ENCODE results near the gene GABRG1. TPM values are rescaled to one million over a fixed set of nuclear protein-coding genes. Genes with fewer than 3 reads are reported as not detected.

Gene GABRG1
- 0.58 and 1.6 TPM in 2 replicates for total RNA-seq (2014; rRNA removed; shearing (Covaris generic))
- polyA plus RNA-seq (2016; fragmentation: Nextera tagmentation; extraction: Ambion mirVana): 0.26 and 0.34 TPM in 2 replicates
- long read RNA-seq: 0 reads

DNA sequence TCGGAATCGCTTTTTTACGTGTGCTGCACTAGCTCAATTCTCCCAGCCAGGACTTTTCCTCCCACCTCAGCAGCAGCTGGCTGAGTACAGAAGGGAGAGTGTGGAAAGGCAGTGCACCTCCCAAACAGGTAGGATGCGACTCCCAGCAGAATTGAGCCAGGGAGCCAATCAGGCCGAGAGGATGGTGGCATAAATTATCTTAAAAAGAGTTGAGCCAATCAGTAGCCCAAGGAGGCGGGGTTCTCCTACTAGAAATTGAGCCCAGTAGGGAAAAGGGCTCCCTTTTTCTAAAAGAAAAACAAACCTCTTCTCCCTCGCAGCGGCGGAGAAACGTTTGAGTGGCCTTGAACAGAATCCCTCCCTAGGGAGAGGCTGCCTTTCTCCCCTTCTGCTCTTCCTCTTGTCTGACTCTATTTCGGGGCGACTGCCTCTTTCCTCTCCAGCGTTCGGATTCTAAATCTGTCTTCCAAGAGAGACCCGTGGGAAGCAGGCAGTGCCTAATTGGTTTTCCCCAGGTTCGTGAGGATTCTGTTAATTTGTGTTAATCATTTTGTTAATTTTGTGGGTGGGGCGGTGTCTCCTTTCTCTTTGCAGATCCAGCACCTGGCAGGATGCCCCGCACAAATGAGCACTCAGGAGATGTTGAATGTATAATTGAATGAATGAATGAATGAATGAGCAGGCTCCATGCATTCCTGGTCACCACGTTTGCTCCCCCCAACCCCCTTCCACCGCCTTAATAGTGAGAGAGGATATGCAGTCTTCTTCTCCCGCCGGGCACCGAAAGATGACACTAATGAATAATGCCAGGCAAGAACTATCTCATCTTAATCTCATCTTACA, at the start of gene GABRG1:
TSS of gene GABRG1 (minus strand) at position 142 of the 843 bp plus-strand sequence. CDS start at position 1, 141 bp downstream.
- TF ChIP-seq EZH2 (IDR thresholded peaks at IDR 0.05; ENCODE audit: low read depth, unreplicated experiment): no peak
- no peak for TF ChIP-seq ZNF331 (CRISPR knock-in tag; IDR thresholded peaks at IDR 0.05; ENCODE audit: low read depth)
- TF ChIP-seq, protein P1, sequence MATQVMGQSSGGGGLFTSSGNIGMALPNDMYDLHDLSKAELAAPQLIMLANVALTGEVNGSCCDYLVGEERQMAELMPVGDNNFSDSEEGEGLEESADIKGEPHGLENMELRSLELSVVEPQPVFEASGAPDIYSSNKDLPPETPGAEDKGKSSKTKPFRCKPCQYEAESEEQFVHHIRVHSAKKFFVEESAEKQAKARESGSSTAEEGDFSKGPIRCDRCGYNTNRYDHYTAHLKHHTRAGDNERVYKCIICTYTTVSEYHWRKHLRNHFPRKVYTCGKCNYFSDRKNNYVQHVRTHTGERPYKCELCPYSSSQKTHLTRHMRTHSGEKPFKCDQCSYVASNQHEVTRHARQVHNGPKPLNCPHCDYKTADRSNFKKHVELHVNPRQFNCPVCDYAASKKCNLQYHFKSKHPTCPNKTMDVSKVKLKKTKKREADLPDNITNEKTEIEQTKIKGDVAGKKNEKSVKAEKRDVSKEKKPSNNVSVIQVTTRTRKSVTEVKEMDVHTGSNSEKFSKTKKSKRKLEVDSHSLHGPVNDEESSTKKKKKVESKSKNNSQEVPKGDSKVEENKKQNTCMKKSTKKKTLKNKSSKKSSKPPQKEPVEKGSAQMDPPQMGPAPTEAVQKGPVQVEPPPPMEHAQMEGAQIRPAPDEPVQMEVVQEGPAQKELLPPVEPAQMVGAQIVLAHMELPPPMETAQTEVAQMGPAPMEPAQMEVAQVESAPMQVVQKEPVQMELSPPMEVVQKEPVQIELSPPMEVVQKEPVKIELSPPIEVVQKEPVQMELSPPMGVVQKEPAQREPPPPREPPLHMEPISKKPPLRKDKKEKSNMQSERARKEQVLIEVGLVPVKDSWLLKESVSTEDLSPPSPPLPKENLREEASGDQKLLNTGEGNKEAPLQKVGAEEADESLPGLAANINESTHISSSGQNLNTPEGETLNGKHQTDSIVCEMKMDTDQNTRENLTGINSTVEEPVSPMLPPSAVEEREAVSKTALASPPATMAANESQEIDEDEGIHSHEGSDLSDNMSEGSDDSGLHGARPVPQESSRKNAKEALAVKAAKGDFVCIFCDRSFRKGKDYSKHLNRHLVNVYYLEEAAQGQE (IDR thresholded peaks at IDR 0.05; ENCODE audit: unreplicated experiment): no peak
- no peak for TF ChIP-seq STAT1 (IDR thresholded peaks at IDR 0.05; ENCODE audit: unreplicated experiment)
- no peak for TF ChIP-seq POLR2AphosphoS5 (IDR thresholded peaks at IDR 0.05; ENCODE audit: low read depth)
- TF ChIP-seq EZH2phosphoT487 (IDR thresholded peaks at IDR 0.05; ENCODE audit: unreplicated experiment): no peak
- TF ChIP-seq, protein P2, sequence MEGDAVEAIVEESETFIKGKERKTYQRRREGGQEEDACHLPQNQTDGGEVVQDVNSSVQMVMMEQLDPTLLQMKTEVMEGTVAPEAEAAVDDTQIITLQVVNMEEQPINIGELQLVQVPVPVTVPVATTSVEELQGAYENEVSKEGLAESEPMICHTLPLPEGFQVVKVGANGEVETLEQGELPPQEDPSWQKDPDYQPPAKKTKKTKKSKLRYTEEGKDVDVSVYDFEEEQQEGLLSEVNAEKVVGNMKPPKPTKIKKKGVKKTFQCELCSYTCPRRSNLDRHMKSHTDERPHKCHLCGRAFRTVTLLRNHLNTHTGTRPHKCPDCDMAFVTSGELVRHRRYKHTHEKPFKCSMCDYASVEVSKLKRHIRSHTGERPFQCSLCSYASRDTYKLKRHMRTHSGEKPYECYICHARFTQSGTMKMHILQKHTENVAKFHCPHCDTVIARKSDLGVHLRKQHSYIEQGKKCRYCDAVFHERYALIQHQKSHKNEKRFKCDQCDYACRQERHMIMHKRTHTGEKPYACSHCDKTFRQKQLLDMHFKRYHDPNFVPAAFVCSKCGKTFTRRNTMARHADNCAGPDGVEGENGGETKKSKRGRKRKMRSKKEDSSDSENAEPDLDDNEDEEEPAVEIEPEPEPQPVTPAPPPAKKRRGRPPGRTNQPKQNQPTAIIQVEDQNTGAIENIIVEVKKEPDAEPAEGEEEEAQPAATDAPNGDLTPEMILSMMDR (conservative IDR thresholded peaks at IDR 0.05; ENCODE audit: low read depth in 2 of 2): no peak
- TF ChIP-seq JUNB (IDR thresholded peaks at IDR 0.05; ENCODE audit: unreplicated experiment): no peak
- no peak for TF ChIP-seq CREB1 (CRISPR knock-in tag; IDR thresholded peaks at IDR 0.05; ENCODE audit: low read depth)
- no peak for TF ChIP-seq ZNF462 (CRISPR knock-in tag; IDR thresholded peaks at IDR 0.05)
- TF ChIP-seq NANOG (IDR thresholded peaks at IDR 0.05; ENCODE audit: borderline replicate concordance): no peak
- no peak for TF ChIP-seq ZNF114 (CRISPR knock-in tag; IDR thresholded peaks at IDR 0.05)
- TF ChIP-seq, protein P3, sequence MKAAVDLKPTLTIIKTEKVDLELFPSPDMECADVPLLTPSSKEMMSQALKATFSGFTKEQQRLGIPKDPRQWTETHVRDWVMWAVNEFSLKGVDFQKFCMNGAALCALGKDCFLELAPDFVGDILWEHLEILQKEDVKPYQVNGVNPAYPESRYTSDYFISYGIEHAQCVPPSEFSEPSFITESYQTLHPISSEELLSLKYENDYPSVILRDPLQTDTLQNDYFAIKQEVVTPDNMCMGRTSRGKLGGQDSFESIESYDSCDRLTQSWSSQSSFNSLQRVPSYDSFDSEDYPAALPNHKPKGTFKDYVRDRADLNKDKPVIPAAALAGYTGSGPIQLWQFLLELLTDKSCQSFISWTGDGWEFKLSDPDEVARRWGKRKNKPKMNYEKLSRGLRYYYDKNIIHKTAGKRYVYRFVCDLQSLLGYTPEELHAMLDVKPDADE (IDR thresholded peaks at IDR 0.05): no peak
- DNase-seq (ENCODE audit: low spot score) (peak; percentile 94), ATAC-seq (peak; percentile 99)
- no peaks in the 10 kb centered on the region for H3K4me1 Mint-ChIP-seq
- Histone ChIP-seq H3F3A (replicated peaks; ENCODE audit: low read depth) (no peaks in the 10 kb centered on the region), H4K20me1 (replicated peaks; ENCODE audit: insufficient read depth) (no peaks in the 10 kb centered on the region), H3K27ac (ENCODE audit: low read depth) (no peak within 1 kb of the TSS), H3K4me3 (peak within 1 kb of the TSS; percentile 57), H2AFZ (peak within 1 kb of the TSS; percentile 77), H3K9me2 (ENCODE audit: insufficient read depth) (no peaks in the 10 kb centered on the region), H3K79me2 (replicated peaks; ENCODE audit: insufficient read depth) (no peaks in the 10 kb centered on the region), H3K27me3 (ENCODE audit: insufficient read depth) (no peaks in the 10 kb centered on the region), H3K36me3 (ENCODE audit: insufficient read depth) (no peaks in the 10 kb centered on the region), H3K4me2 (peak within 1 kb of the TSS; percentile 77), H3K4me1 (ENCODE audit: insufficient read depth) (peaks cover 5% of the 10 kb centered on the region; the same call in 1 of the 2 replicates)
- H3K36me3 Mint-ChIP-seq (ENCODE audit: low read depth): peaks cover 16% of the 10 kb centered on the region
- peak within 1 kb of the TSS; percentile 68 for H3K4me3 Mint-ChIP-seq
- peaks cover 77% of the 10 kb centered on the region for H3K9me3 Mint-ChIP-seq
- no peaks in the 10 kb centered on the region for H3K27me3 Mint-ChIP-seq (ENCODE audit: insufficient read depth, low read depth, poor library complexity)
- no peak within 1 kb of the TSS for H3K27ac Mint-ChIP-seq
